SHP77 (cell line): ENCODE results near the gene P3H4.

Source experiments
- DNase-seq, 2 experiments: peaks; one replicate each; lab custom pipeline; 2025; lab: John Stamatoyannopoulos, UW

P3H4 gene

GRCh38 chr17:41822216-41823140, 10.7 kb upstream of the P3H4 start:
- no peak for DNase-seq

GRCh38 chr17:41821776-41822175, 10.0 kb upstream of the P3H4 start:
- DNase-seq, result no peak

GRCh38 chr17:41818024-41818423, 6.3 kb upstream of the P3H4 start:
- DNase-seq, result no peak

- no peak for DNase-seq
Measured at GRCh38 chr17:41816637-41817320, 5.0 kb upstream of the P3H4 start.

- DNase-seq, result no peak
Measured at GRCh38 chr17:41814195-41814594, 2.4 kb upstream of the P3H4 start.

- no peak for DNase-seq
Measured at GRCh38 chr17:41813699-41814124, 2.0 kb upstream of the P3H4 start.

- DNase-seq, result no peak
Measured at GRCh38 chr17:41813152-41813680, 1.5 kb upstream of the P3H4 start.

GRCh38 chr17:41812381-41813151, 817 bp upstream of the P3H4 start, which contains the start of gene FKBP10:
FKBP10 (plus strand) TSS chr17:41813004; CDS start chr17:41813035, 31 bp downstream.
- DNase-seq, result peak; percentile 67 to 75

GRCh38 chr17:41810659-41811548, 845 bp downstream of the P3H4 start:
- no peak for DNase-seq

- DNase-seq, result no peak
Measured at GRCh38 chr17:41806685-41807445, 4.9 kb downstream of the P3H4 start.

GRCh38 chr17:41803049-41804020, 8.4 kb downstream of the P3H4 start:
- no peak for DNase-seq

GRCh38 chr17:41801374-41802271, 10.1 kb downstream of the P3H4 start:
- peak; percentile 52 to 65 for DNase-seq

GRCh38 chr17:41800601-41801373, 11.0 kb downstream of the P3H4 start:
- peak; percentile 32 to 67 for DNase-seq

GRCh38 chr17:41799366-41799765, 12.4 kb downstream of the P3H4 start:
- no peak for DNase-seq

GRCh38 chr17:41797377-41797776, 14.4 kb downstream of the P3H4 start:
- no peak for DNase-seq

GRCh38 chr17:41796121-41796895, 15.4 kb downstream of the P3H4 start:
- DNase-seq, result no peak
